ENCODE data around the gene TGM1. TPM values are rescaled to one million over a fixed set of nuclear protein-coding genes. Genes with fewer than 3 reads are reported as not detected.

TGM1 gene
- total RNA-seq (2014; rRNA removed; shearing (Covaris generic)) (0.39 and 0.63 TPM in 2 replicates), polyA plus RNA-seq (2016; fragmentation: Nextera tagmentation; extraction: Ambion mirVana) (0.31 and 0.42 TPM in 2 replicates)
- long read RNA-seq = 0 reads

DNA sequence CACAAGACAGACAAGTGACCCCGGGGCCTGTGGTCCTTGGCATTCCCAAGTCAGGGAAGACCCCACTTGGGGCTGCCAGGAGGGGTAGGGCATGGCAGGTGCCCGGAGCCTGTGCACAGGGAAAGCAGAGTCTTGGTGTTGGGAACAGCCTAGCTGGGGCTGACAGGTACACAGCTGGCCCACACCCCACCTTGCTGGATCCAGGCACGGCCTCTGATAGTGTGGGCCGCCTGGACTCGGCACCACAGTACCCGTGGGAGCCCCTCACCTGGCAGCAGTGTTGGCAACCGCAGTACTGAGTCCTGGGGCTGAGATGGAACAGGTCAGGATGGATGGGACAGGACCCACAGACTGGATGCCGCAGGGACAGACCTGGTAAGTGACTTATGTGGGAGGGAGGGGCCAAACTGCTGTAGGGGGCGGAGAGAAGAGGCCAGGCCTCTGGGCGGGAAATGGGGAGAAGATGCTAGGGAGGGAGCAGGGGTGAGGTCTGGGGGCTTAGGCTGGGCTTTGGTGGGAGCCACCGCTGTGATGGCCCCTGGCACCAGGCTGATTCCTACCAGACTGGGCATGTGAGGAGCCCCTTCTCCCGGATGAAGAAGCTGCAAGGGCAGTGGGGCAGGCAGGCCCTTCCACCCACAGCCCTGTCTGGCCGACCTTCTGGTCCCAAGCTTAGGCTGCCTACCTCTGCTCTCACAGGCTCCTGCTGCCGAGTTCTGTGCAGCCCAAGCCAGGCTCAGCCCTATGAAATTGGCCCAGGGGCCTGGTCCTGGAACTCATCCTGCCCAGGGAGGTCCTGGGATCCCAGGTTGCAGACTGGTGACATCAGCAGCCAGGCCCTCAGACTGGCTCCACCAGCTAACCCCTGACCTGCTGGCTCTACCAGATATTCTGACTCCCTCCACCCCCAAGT, at the start of gene TGM1:
TSS of gene TGM1 (minus strand) at position 357 of the 913 bp plus-strand sequence. CDS start 825 bp downstream, outside the sequence.
- peaks cover 7% of the 10 kb centered on the region for H3K4me1 Mint-ChIP-seq
- no peak within 1 kb of the TSS for H3K4me3 ChIP-seq
- no peaks in the 10 kb centered on the region for H3K36me3 ChIP-seq (ENCODE audit: insufficient read depth)
- no peaks in the 10 kb centered on the region for H3K4me1 ChIP-seq (ENCODE audit: insufficient read depth)
- no peak within 1 kb of the TSS for H3K27ac ChIP-seq (ENCODE audit: low read depth)
- TF ChIP-seq, protein P1, sequence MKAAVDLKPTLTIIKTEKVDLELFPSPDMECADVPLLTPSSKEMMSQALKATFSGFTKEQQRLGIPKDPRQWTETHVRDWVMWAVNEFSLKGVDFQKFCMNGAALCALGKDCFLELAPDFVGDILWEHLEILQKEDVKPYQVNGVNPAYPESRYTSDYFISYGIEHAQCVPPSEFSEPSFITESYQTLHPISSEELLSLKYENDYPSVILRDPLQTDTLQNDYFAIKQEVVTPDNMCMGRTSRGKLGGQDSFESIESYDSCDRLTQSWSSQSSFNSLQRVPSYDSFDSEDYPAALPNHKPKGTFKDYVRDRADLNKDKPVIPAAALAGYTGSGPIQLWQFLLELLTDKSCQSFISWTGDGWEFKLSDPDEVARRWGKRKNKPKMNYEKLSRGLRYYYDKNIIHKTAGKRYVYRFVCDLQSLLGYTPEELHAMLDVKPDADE (IDR thresholded peaks at IDR 0.05) = no peak
- TF ChIP-seq EZH2 (IDR thresholded peaks at IDR 0.05; ENCODE audit: low read depth, unreplicated experiment) = no peak
- no peak for TF ChIP-seq JUNB (IDR thresholded peaks at IDR 0.05; ENCODE audit: unreplicated experiment)
- TF ChIP-seq, protein P2, sequence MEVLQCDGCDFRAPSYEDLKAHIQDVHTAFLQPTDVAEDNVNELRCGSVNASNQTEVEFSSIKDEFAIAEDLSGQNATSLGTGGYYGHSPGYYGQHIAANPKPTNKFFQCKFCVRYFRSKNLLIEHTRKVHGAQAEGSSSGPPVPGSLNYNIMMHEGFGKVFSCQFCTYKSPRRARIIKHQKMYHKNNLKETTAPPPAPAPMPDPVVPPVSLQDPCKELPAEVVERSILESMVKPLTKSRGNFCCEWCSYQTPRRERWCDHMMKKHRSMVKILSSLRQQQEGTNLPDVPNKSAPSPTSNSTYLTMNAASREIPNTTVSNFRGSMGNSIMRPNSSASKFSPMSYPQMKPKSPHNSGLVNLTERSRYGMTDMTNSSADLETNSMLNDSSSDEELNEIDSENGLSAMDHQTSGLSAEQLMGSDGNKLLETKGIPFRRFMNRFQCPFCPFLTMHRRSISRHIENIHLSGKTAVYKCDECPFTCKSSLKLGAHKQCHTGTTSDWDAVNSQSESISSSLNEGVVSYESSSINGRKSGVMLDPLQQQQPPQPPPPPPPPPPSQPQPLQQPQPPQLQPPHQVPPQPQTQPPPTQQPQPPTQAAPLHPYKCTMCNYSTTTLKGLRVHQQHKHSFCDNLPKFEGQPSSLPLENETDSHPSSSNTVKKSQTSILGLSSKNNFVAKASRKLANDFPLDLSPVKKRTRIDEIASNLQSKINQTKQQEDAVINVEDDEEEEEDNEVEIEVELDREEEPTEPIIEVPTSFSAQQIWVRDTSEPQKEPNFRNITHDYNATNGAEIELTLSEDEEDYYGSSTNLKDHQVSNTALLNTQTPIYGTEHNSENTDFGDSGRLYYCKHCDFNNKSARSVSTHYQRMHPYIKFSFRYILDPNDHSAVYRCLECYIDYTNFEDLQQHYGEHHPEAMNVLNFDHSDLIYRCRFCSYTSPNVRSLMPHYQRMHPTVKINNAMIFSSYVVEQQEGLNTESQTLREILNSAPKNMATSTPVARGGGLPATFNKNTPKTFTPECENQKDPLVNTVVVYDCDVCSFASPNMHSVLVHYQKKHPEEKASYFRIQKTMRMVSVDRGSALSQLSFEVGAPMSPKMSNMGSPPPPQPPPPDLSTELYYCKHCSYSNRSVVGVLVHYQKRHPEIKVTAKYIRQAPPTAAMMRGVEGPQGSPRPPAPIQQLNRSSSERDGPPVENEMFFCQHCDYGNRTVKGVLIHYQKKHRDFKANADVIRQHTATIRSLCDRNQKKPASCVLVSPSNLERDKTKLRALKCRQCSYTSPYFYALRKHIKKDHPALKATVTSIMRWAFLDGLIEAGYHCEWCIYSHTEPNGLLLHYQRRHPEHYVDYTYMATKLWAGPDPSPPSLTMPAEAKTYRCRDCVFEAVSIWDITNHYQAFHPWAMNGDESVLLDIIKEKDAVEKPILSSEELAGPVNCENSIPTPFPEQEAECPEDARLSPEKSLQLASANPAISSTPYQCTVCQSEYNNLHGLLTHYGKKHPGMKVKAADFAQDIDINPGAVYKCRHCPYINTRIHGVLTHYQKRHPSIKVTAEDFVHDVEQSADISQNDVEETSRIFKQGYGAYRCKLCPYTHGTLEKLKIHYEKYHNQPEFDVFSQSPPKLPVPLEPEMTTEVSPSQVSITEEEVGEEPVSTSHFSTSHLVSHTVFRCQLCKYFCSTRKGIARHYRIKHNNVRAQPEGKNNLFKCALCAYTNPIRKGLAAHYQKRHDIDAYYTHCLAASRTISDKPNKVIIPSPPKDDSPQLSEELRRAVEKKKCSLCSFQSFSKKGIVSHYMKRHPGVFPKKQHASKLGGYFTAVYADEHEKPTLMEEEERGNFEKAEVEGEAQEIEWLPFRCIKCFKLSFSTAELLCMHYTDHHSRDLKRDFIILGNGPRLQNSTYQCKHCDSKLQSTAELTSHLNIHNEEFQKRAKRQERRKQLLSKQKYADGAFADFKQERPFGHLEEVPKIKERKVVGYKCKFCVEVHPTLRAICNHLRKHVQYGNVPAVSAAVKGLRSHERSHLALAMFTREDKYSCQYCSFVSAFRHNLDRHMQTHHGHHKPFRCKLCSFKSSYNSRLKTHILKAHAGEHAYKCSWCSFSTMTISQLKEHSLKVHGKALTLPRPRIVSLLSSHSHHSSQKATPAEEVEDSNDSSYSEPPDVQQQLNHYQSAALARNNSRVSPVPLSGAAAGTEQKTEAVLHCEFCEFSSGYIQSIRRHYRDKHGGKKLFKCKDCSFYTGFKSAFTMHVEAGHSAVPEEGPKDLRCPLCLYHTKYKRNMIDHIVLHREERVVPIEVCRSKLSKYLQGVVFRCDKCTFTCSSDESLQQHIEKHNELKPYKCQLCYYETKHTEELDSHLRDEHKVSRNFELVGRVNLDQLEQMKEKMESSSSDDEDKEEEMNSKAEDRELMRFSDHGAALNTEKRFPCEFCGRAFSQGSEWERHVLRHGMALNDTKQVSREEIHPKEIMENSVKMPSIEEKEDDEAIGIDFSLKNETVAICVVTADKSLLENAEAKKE (CRISPR knock-in tag; IDR thresholded peaks at IDR 0.05) = no peak
- TF ChIP-seq, protein P3, sequence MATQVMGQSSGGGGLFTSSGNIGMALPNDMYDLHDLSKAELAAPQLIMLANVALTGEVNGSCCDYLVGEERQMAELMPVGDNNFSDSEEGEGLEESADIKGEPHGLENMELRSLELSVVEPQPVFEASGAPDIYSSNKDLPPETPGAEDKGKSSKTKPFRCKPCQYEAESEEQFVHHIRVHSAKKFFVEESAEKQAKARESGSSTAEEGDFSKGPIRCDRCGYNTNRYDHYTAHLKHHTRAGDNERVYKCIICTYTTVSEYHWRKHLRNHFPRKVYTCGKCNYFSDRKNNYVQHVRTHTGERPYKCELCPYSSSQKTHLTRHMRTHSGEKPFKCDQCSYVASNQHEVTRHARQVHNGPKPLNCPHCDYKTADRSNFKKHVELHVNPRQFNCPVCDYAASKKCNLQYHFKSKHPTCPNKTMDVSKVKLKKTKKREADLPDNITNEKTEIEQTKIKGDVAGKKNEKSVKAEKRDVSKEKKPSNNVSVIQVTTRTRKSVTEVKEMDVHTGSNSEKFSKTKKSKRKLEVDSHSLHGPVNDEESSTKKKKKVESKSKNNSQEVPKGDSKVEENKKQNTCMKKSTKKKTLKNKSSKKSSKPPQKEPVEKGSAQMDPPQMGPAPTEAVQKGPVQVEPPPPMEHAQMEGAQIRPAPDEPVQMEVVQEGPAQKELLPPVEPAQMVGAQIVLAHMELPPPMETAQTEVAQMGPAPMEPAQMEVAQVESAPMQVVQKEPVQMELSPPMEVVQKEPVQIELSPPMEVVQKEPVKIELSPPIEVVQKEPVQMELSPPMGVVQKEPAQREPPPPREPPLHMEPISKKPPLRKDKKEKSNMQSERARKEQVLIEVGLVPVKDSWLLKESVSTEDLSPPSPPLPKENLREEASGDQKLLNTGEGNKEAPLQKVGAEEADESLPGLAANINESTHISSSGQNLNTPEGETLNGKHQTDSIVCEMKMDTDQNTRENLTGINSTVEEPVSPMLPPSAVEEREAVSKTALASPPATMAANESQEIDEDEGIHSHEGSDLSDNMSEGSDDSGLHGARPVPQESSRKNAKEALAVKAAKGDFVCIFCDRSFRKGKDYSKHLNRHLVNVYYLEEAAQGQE (IDR thresholded peaks at IDR 0.05; ENCODE audit: unreplicated experiment) = no peak
- TF ChIP-seq STAT1 (IDR thresholded peaks at IDR 0.05; ENCODE audit: unreplicated experiment) = no peak
- TF ChIP-seq CREB1 (CRISPR knock-in tag; IDR thresholded peaks at IDR 0.05; ENCODE audit: low read depth) = no peak
- no peak for TF ChIP-seq ZNF114 (CRISPR knock-in tag; IDR thresholded peaks at IDR 0.05)
- TF ChIP-seq NANOG (IDR thresholded peaks at IDR 0.05; ENCODE audit: borderline replicate concordance) = no peak
- peaks cover 13% of the 10 kb centered on the region for H3K27me3 Mint-ChIP-seq (ENCODE audit: insufficient read depth, low read depth, poor library complexity)
- ATAC-seq (peak; percentile 72), DNase-seq (ENCODE audit: low spot score) (peak; percentile 56)
- H3K27me3 ChIP-seq (ENCODE audit: insufficient read depth) = no peaks in the 10 kb centered on the region
- no peaks in the 10 kb centered on the region for H3K9me2 ChIP-seq (ENCODE audit: insufficient read depth)
- peaks cover 6% of the 10 kb centered on the region; the same call in 2 of the 3 replicates for H3K36me3 Mint-ChIP-seq (ENCODE audit: low read depth)
- H3K9me3 Mint-ChIP-seq = no peaks in the 10 kb centered on the region
- H3K4me3 Mint-ChIP-seq = no peak within 1 kb of the TSS
- no peak within 1 kb of the TSS for H3K27ac Mint-ChIP-seq
- no peaks in the 10 kb centered on the region for H3K79me2 ChIP-seq (replicated peaks; ENCODE audit: insufficient read depth)
- no peaks in the 10 kb centered on the region for H4K20me1 ChIP-seq (replicated peaks; ENCODE audit: insufficient read depth)
- H3K4me2 ChIP-seq = no peak within 1 kb of the TSS
- H2AFZ ChIP-seq = no peak within 1 kb of the TSS
- no peaks in the 10 kb centered on the region for H3F3A ChIP-seq (replicated peaks; ENCODE audit: low read depth)
